K562 (cell line): ENCODE data around the gene SMURF1. TPM values are rescaled to one million over a fixed set of nuclear protein-coding genes. Genes with fewer than 3 reads are reported as not detected.

ENCODE experiments used
- ATAC-seq: fragments of 200-7000 bp; cut with Tn5 transposase; 3 replicates; pipeline ENCODE4 v1.9.1; 2020; ENCODE audit warnings: moderate library complexity
- BruUV-seq: library from RNA; stranded (reverse); fragments of 400-500 nt; replicated peaks from 2 replicates; lab custom pipeline; 2021; lab: Mats Ljungman, UMichigan
- CTCF ChIA-PET: fragments of 300-600 bp; formaldehyde crosslinking; extraction: SDS; loops from one replicate; lab custom pipeline; 2021; ENCODE audit warnings: low intra/inter-chr PET ratio; lab: Yijun Ruan, JAX
- POLR2A ChIA-PET: fragments of 300-600, 350-650 bp; sonication (Branson Sonifier 250); formaldehyde crosslinking; extraction: SDS; loops from one replicate; lab custom pipeline; 2021; ENCODE audit warnings: antibody characterized with exemption, inconsistent platforms; lab: Yijun Ruan, JAX
- DNase-seq, 4 experiments: peaks; one replicate each; pipeline versions ENCODE4 v3.0.0 to v3.0.0-alpha.2; 2011 to 2018; ENCODE audit warnings: low spot score in 3 of 4, mixed read lengths in 3 of 4; ENCODE audit errors: extremely low read depth in 1 of 4
- FAIRE-seq: peaks from 2 replicates; lab custom pipeline; 2011; peaks lifted over from hg19 to GRCh38; lab: Jason Lieb, UNC
- H2AFZ ChIP-seq: 2 replicates; pipeline ENCODE4 v1.6.0; 2011; ENCODE audit warnings: low read depth, low read length, control low read depth, inconsistent platforms
- H3K27ac ChIP-seq: fragments of 200-600 bp; 3 replicates; pipeline ENCODE4 v1.8.0; 2011; ENCODE audit warnings: low read depth, mild to moderate bottlenecking, control low read depth, inconsistent platforms, low read length, moderate library complexity, mixed read lengths; ENCODE audit errors: extremely low read depth
- H3K27me3 ChIP-seq, 2 experiments: fragments of 300-600 bp in 1 of 2; 2 replicates in 1 of 2; 3 replicates in 1 of 2; pipeline versions ENCODE4 v1.6.0 to v1.8.0; 2011; ENCODE audit warnings: inconsistent platforms in 2 of 2, low read length in 2 of 2, mild to moderate bottlenecking in 1 of 2, mixed read lengths in 1 of 2, moderate library complexity in 1 of 2; ENCODE audit not compliant: control insufficient read depth in 2 of 2, insufficient read depth in 2 of 2
- H3K36me3 ChIP-seq: fragments of 300-600 bp; 3 replicates; pipeline ENCODE4 v1.8.0; 2011; ENCODE audit warnings: mild to moderate bottlenecking, low read length, inconsistent platforms; ENCODE audit not compliant: control insufficient read depth, insufficient read depth
- H3K4me1 ChIP-seq, 2 experiments: fragments of 200-600 bp in 1 of 2; replicated peaks in 1 of 2; 2 replicates in 1 of 2; 3 replicates in 1 of 2; pipeline versions ENCODE4 v1.5.1 to v1.8.0; 2011; ENCODE audit warnings: inconsistent platforms in 2 of 2, low read length in 2 of 2, mild to moderate bottlenecking in 1 of 2, mixed read lengths in 1 of 2, moderate library complexity in 1 of 2; ENCODE audit not compliant: control insufficient read depth in 2 of 2, insufficient read depth in 2 of 2
- H3K4me2 ChIP-seq: 2 replicates; pipeline ENCODE4 v1.6.1; 2011; ENCODE audit warnings: low read length, control low read depth, inconsistent platforms, mixed read lengths; ENCODE audit not compliant: insufficient read depth
- H3K4me3 ChIP-seq: fragments of 200-600 bp; sonication (generic), shearing (Covaris generic); 2 replicates; pipeline ENCODE4 v1.5.1; 2016; ENCODE audit warnings: control low read depth, inconsistent platforms
- H3K79me2 ChIP-seq: fragments of 200-600 bp; 3 replicates; pipeline ENCODE4 v1.8.0; 2011; ENCODE audit warnings: low read length, inconsistent platforms; ENCODE audit not compliant: control insufficient read depth, insufficient read depth
- H3K9ac ChIP-seq, 2 experiments: 2 replicates each; pipeline versions ENCODE4 v1.6.0 to v1.6.1; 2011; ENCODE audit warnings: low read depth in 2 of 2, low read length in 2 of 2, control low read depth in 1 of 2, inconsistent platforms in 1 of 2, mild to moderate bottlenecking in 1 of 2, mixed read lengths in 1 of 2; ENCODE audit not compliant: insufficient read depth in 1 of 2
- H3K9me1 ChIP-seq: one replicate; pipeline ENCODE4 v1.6.0; 2011; ENCODE audit warnings: inconsistent platforms, mild to moderate bottlenecking, low read length, moderate library complexity; ENCODE audit not compliant: control insufficient read depth, insufficient read depth
- H3K9me3 ChIP-seq: replicated peaks from 2 replicates; pipeline ENCODE4 v1.5.1; 2011; ENCODE audit warnings: low read depth, low read length, inconsistent platforms; ENCODE audit not compliant: control insufficient read depth, insufficient read depth
- H4K20me1 ChIP-seq: replicated peaks from 2 replicates; pipeline ENCODE4 v1.6.1; 2011; ENCODE audit warnings: low read length, inconsistent platforms, mixed read lengths; ENCODE audit not compliant: control insufficient read depth, insufficient read depth
- ATF1 ChIP-seq, 2 experiments: fragments of 450-650 bp in 1 of 2; IDR thresholded peaks; 2 replicates each; pipeline ENCODE4 v1.6.1; 2016; ENCODE audit warnings: missing compliant biosample characterization in 1 of 2, missing genetic modification characterization in 1 of 2
- BRF2 ChIP-seq: IDR thresholded peaks from 3 replicates; pipeline ENCODE4 v1.6.1; 2011; ENCODE audit warnings: borderline replicate concordance, mild to moderate bottlenecking; ENCODE audit not compliant: insufficient read length, insufficient read depth
- CBX1 ChIP-seq: sonication (generic); IDR thresholded peaks from 2 replicates; pipeline ENCODE4 v1.6.1; 2016; ENCODE audit warnings: antibody characterized with exemption, low read depth, mild to moderate bottlenecking
- ERF ChIP-seq: fragments of 450-650 bp; formaldehyde crosslinking; IDR thresholded peaks from 2 replicates; pipeline ENCODE4 v1.4.0; 2020; ENCODE audit warnings: mild to moderate bottlenecking, mixed read lengths
- ETS1 ChIP-seq: conservative IDR thresholded peaks from 2 replicates; pipeline ENCODE4 v1.6.1; 2011; ENCODE audit warnings: low read depth, mild to moderate bottlenecking, low read length; ENCODE audit not compliant: control insufficient read depth
- FOS ChIP-seq: IDR thresholded peaks from 3 replicates; pipeline ENCODE4 v1.6.1; 2011; ENCODE audit not compliant: insufficient read length; ENCODE audit errors: extremely low read depth
- GABPB2 ChIP-seq: fragments of 250-450 bp; sonication (Bioruptor Pico); conservative IDR thresholded peaks from 2 replicates; pipeline ENCODE4 v1.5.1; 2021; ENCODE audit warnings: mild to moderate bottlenecking
- HBP1 ChIP-seq: fragments of 450-650 bp; formaldehyde crosslinking; IDR thresholded peaks from 2 replicates; pipeline ENCODE4 v1.4.0; 2022; ENCODE audit warnings: missing genetic modification characterization
- HNRNPH1 ChIP-seq: fragments of 200-400 bp; formaldehyde crosslinking; optimal IDR thresholded peaks from 2 replicates; pipeline ENCODE3; 2017; ENCODE audit warnings: low read depth, mild to moderate bottlenecking, low read length, moderate library complexity
- JUND ChIP-seq, 2 experiments: IDR thresholded peaks; 2 replicates in 1 of 2; 3 replicates in 1 of 2; pipeline ENCODE4 v1.6.1; 2011; ENCODE audit warnings: borderline replicate concordance in 2 of 2, low read depth in 2 of 2, low read length in 2 of 2, improper control_type of control experiment in 1 of 2, missing biosample characterization in 1 of 2, missing genetic modification characterization in 1 of 2, missing genetic modification reagents in 1 of 2
- MEIS2 ChIP-seq: fragments of 450-650 bp; IDR thresholded peaks from 2 replicates; pipeline ENCODE4 v1.6.1; 2014; ENCODE audit warnings: mild to moderate bottlenecking; ENCODE audit not compliant: partially characterized antibody
- NCOA4 ChIP-seq: fragments of 450-650 bp; IDR thresholded peaks from 2 replicates; pipeline ENCODE4 v1.6.1; 2018; ENCODE audit warnings: mild to moderate bottlenecking; ENCODE audit not compliant: partially characterized antibody
- NFRKB ChIP-seq: fragments of 450-650 bp; IDR thresholded peaks from 2 replicates; pipeline ENCODE4 v1.6.1; 2016; ENCODE audit warnings: low read depth
- PHF21A ChIP-seq: fragments of 450-650 bp; IDR thresholded peaks from 2 replicates; pipeline ENCODE4 v1.6.1; 2017; ENCODE audit warnings: low read depth, borderline replicate concordance
- PHTF2 ChIP-seq: fragments of 250-450 bp; sonication (Bioruptor Pico); IDR thresholded peaks from 2 replicates; pipeline ENCODE4 v1.5.0; 2021; ENCODE audit warnings: mild to moderate bottlenecking
- PRPF4 ChIP-seq: fragments of 200-400 bp; formaldehyde crosslinking; IDR thresholded peaks from one replicate; pipeline ENCODE4 v1.6.1; 2017; ENCODE audit warnings: low read length, low read depth, mild to moderate bottlenecking; ENCODE audit not compliant: insufficient read depth, poor library complexity, severe bottlenecking
- SMARCC2 ChIP-seq: fragments of 450-650 bp; IDR thresholded peaks from 2 replicates; pipeline ENCODE4 v1.6.1; 2017; ENCODE audit warnings: antibody characterized with exemption, moderate library complexity, mild to moderate bottlenecking, low read depth
- ZBTB7A ChIP-seq: IDR thresholded peaks from 2 replicates; pipeline ENCODE4 v1.6.1; 2011; ENCODE audit warnings: low read depth, mild to moderate bottlenecking, low read length, moderate library complexity, borderline replicate concordance; ENCODE audit not compliant: control insufficient read depth
- ZNF12 ChIP-seq: sonication (generic); formaldehyde crosslinking; IDR thresholded peaks from 2 replicates; pipeline ENCODE4 v1.4.0; 2020; ENCODE audit warnings: mild to moderate bottlenecking, missing genetic modification reagents
- ZNF134 ChIP-seq: fragments of 250-450 bp; sonication (Bioruptor Pico); conservative IDR thresholded peaks from 2 replicates; pipeline ENCODE4 v1.4.0; 2020
- WGBS: fragments of 100-300 bp; shearing (Covaris generic); methylation state at CpG from one replicate; pipeline ENCODE4 v1.1.6; 2016; ENCODE audit warnings: low coverage, mixed read lengths; ENCODE audit not compliant: insufficient coverage; ENCODE audit errors: missing lambda C conversion rate; 5-methylcytosine and 5-hydroxymethylcytosine counted together
- in situ Hi-C: fragments of 300-500 bp; cut with MboI; formaldehyde crosslinking; loops from 4 replicates; pipeline ENCODE4 v1.15.0; 2018; ENCODE audit warnings: inconsistent platforms, mixed read lengths
- intact Hi-C: fragments of 100-400 bp; cut with micrococcal nuclease; formaldehyde crosslinking; loops from 2 replicates; pipeline ENCODE4 v1.14.2; 2022
- polyA plus RNA-seq, 8 experiments: library from polyadenylated mRNA; depleted of rRNA in 4 of 8; stranded (reverse) in 5 of 8; unstranded in 3 of 8; fragments of >200 nt; fragmentation: Nextera tagmentation in 2 of 8; fragmentation: Illumina TruSeq in 1 of 8; extraction: Ambion mirVana in 2 of 8; extraction: Trizol in 1 of 8; gene quantifications; 2 replicates each; pipeline versions ENCODE4 v1.2.1 to v1.2.3, GENCODE V29; 2011 to 2014; ENCODE audit warnings: inconsistent platforms in 1 of 8, missing spikeins in 1 of 8
- total RNA-seq, 7 experiments: library from RNA; depleted of rRNA in 6 of 7; stranded (reverse); fragments of >200 nt in 6 of 7; fragmentation: Illumina TruSeq in 2 of 7; extraction: Trizol in 2 of 7; gene quantifications; 2 replicates each; pipeline versions ENCODE4 v1.2.1 to v1.2.3, GENCODE V29; 2011 to 2021; ENCODE audit warnings: low replicate concordance in 1 of 7

SMURF1 gene
- total and polyA plus RNA-seq, 9 of the 15 experiments (the other 6 are each of a cell fraction or from before 2014, with no cell fraction given): 1.0 to 20.1 (median 12.6) TPM

GRCh38 chr7:99102361-99102760, 41.5 kb downstream of the SMURF1 start:
- intact Hi-C loops: no loop called here
- FAIRE-seq (no peak), DNase-seq (no peak), ATAC-seq (no peak)
- ChIA-PET POLR2A (no interaction called here), CTCF (no interaction called here)
- H3K27ac ChIP-seq: no peak overlapping the region
- no peak for TF ChIP-seq NFRKB
- no peak for TF ChIP-seq ERF (CRISPR knock-in tag)
- TF ChIP-seq ZNF134 (CRISPR knock-in tag): no peak
- no peak for TF ChIP-seq FOS
- no peak for TF ChIP-seq BRF2
- TF ChIP-seq PRPF4: no peak
- TF ChIP-seq NCOA4: no peak
- no peak for TF ChIP-seq ZBTB7A
- TF ChIP-seq JUND (IDR thresholded peaks at IDR 0.05; ENCODE audit: borderline replicate concordance, low read depth, low read length): no peak
- no peak for TF ChIP-seq JUND (tag; IDR thresholded peaks at IDR 0.05; ENCODE audit: borderline replicate concordance, low read depth, low read length)
- TF ChIP-seq ETS1: no peak
- TF ChIP-seq ATF1 (CRISPR knock-in tag; IDR thresholded peaks at IDR 0.05): no peak
- TF ChIP-seq ATF1 (tag; IDR thresholded peaks at IDR 0.05): no peak
- no peak for TF ChIP-seq ZNF12
- TF ChIP-seq PHTF2 (CRISPR knock-in tag): no peak
- no peak for TF ChIP-seq CBX1
- no peak for TF ChIP-seq HNRNPH1
- no peak for TF ChIP-seq GABPB2 (CRISPR knock-in tag)
- no peak for TF ChIP-seq PHF21A
- TF ChIP-seq SMARCC2: no peak
- no peak for TF ChIP-seq HBP1 (CRISPR knock-in tag)
- TF ChIP-seq MEIS2: no peak
- no peak overlapping the region for H2AFZ ChIP-seq
- H3K4me1 ChIP-seq: peaks cover 7 to 10% of the 10 kb centered on the region in 2 experiments; a peak in 2 of 5 replicates
- no peak overlapping the region for H3K4me2 ChIP-seq
- in situ Hi-C loops: no loop called here
- H3K27me3 ChIP-seq: no peaks in the 10 kb centered on the region
- H4K20me1 ChIP-seq: no peaks in the 10 kb centered on the region; the same call in 1 of the 2 replicates
- no peak overlapping the region for H3K4me3 ChIP-seq
- peaks cover 4% of the 10 kb centered on the region; the same call in 1 of the 3 replicates for H3K36me3 ChIP-seq
- H3K79me2 ChIP-seq: peaks cover 68% of the 10 kb centered on the region
- 62% methylated on average over 1 of the region's 1 CpG for WGBS
- no peaks in the 10 kb centered on the region for H3K9me1 ChIP-seq
- no peaks in the 10 kb centered on the region for H3K9me3 ChIP-seq
- BruUV-seq: no TSS peak
- H3K9ac ChIP-seq: no peak overlapping the region
